Astrocyte (in vitro differentiated cells and primary cell): ENCODE results near the gene HNRNPA0. TPM values are rescaled to one million over a fixed set of nuclear protein-coding genes. Genes with fewer than 3 reads are reported as not detected.
A peak's percentile ranks its signal among the peaks of the same experiment; 100 is the strongest.

Experiments used
- DNase-seq: peaks from one replicate; pipeline ENCODE4 v3.0.0-alpha.2; 2010; ENCODE audit warnings: low read depth
- FAIRE-seq: peaks from 2 replicates; lab custom pipeline; 2011; peaks lifted over from hg19 to GRCh38; lab: Jason Lieb, UNC
- H2AFZ ChIP-seq: 2 replicates; pipeline ENCODE4 v1.6.0; 2012; ENCODE audit warnings: low read depth, low read length, inconsistent platforms
- H3K27ac ChIP-seq: 2 replicates; pipeline ENCODE4 v1.5.1; 2011; ENCODE audit warnings: low read depth, low read length, inconsistent platforms
- H3K27me3 ChIP-seq: 2 replicates; pipeline ENCODE4 v1.6.0; 2011; ENCODE audit warnings: low read length, inconsistent platforms; ENCODE audit not compliant: insufficient read depth
- H3K36me3 ChIP-seq: 2 replicates; pipeline ENCODE4 v1.5.1; 2011; ENCODE audit warnings: low read length, inconsistent platforms; ENCODE audit not compliant: insufficient read depth
- H3K4me1 ChIP-seq: 2 replicates; pipeline ENCODE4 v1.5.1; 2011; ENCODE audit warnings: low read length, inconsistent platforms; ENCODE audit not compliant: insufficient read depth
- H3K4me2 ChIP-seq: 2 replicates; pipeline ENCODE4 v1.6.0; 2012; ENCODE audit warnings: low read length, inconsistent platforms
- H3K4me3 ChIP-seq: 2 replicates; pipeline ENCODE4 v1.5.1; 2011; ENCODE audit warnings: low read depth, mild to moderate bottlenecking, low read length, inconsistent platforms; ENCODE audit not compliant: insufficient read depth
- H3K79me2 ChIP-seq: 2 replicates; pipeline ENCODE4 v1.6.0; 2012; ENCODE audit warnings: mild to moderate bottlenecking, low read length, inconsistent platforms; ENCODE audit not compliant: insufficient read depth
- H3K9ac ChIP-seq: 2 replicates; pipeline ENCODE4 v1.6.0; 2012; ENCODE audit warnings: mild to moderate bottlenecking, low read length, inconsistent platforms
- H3K9me3 ChIP-seq: 2 replicates; pipeline ENCODE4 v1.5.1; 2012; ENCODE audit warnings: low read depth, mild to moderate bottlenecking, low read length, inconsistent platforms; ENCODE audit not compliant: insufficient read depth
- H4K20me1 ChIP-seq: 2 replicates; pipeline ENCODE4 v1.6.0; 2012; ENCODE audit warnings: low read length, inconsistent platforms; ENCODE audit not compliant: insufficient read depth
- H3K27ac Mint-ChIP-seq: one replicate; pipeline ENCODE4 v1.8.0; 2021; ENCODE audit warnings: mild to moderate bottlenecking, mixed read lengths; ENCODE audit not compliant: unreplicated experiment
- H3K27me3 Mint-ChIP-seq: one replicate; pipeline ENCODE4 v1.8.0; 2021; ENCODE audit warnings: low read depth, mixed read lengths; ENCODE audit not compliant: unreplicated experiment
- H3K36me3 Mint-ChIP-seq: one replicate; pipeline ENCODE4 v1.8.0; 2021; ENCODE audit warnings: low read depth, mixed read lengths; ENCODE audit not compliant: unreplicated experiment
- H3K4me1 Mint-ChIP-seq: one replicate; pipeline ENCODE4 v1.8.0; 2021; ENCODE audit warnings: low read depth, mixed read lengths; ENCODE audit not compliant: unreplicated experiment
- H3K4me3 Mint-ChIP-seq: one replicate; pipeline ENCODE4 v1.8.0; 2021; ENCODE audit warnings: mild to moderate bottlenecking, moderate library complexity, mixed read lengths; ENCODE audit not compliant: unreplicated experiment
- H3K9me3 Mint-ChIP-seq: one replicate; pipeline ENCODE4 v1.8.0; 2021; ENCODE audit warnings: mild to moderate bottlenecking, mixed read lengths; ENCODE audit not compliant: unreplicated experiment
- EZH2 ChIP-seq: IDR thresholded peaks from 2 replicates; pipeline ENCODE4 v1.6.1; 2012; ENCODE audit warnings: mild to moderate bottlenecking, low read length, inconsistent platforms; ENCODE audit not compliant: insufficient read depth
- total RNA-seq: library from RNA; stranded (reverse); gene quantifications from 2 replicates; pipeline ENCODE4 v1.2.1, GENCODE V29; 2021
- TF ChIP-seq, protein P1 (sequence below): IDR thresholded peaks from 2 replicates; pipeline ENCODE4 v1.5.1; 2011; ENCODE audit warnings: low read depth, mild to moderate bottlenecking, inconsistent platforms, low read length, moderate library complexity; ENCODE audit not compliant: insufficient read depth

The HNRNPA0 gene
- total RNA-seq, 1 donor from 2014 or later: 29.5 TPM

- TF ChIP-seq, protein P1, sequence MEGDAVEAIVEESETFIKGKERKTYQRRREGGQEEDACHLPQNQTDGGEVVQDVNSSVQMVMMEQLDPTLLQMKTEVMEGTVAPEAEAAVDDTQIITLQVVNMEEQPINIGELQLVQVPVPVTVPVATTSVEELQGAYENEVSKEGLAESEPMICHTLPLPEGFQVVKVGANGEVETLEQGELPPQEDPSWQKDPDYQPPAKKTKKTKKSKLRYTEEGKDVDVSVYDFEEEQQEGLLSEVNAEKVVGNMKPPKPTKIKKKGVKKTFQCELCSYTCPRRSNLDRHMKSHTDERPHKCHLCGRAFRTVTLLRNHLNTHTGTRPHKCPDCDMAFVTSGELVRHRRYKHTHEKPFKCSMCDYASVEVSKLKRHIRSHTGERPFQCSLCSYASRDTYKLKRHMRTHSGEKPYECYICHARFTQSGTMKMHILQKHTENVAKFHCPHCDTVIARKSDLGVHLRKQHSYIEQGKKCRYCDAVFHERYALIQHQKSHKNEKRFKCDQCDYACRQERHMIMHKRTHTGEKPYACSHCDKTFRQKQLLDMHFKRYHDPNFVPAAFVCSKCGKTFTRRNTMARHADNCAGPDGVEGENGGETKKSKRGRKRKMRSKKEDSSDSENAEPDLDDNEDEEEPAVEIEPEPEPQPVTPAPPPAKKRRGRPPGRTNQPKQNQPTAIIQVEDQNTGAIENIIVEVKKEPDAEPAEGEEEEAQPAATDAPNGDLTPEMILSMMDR: no peak
- TF ChIP-seq EZH2: no peak
- Mint-ChIP-seq H3K4me3 (no peak overlapping the region), H3K36me3 (peaks cover 16% of the 10 kb centered on the region), H3K27me3 (no peaks in the 10 kb centered on the region), H3K9me3 (peaks cover under 1% of the 10 kb centered on the region), H3K27ac (no peak overlapping the region), H3K4me1 (peaks cover 28% of the 10 kb centered on the region)
- DNase-seq: no peak
- H3K9ac ChIP-seq: no peak overlapping the region
- H3K27me3 ChIP-seq: no peaks in the 10 kb centered on the region
- no peak overlapping the region for H3K4me2 ChIP-seq
- H3K9me3 ChIP-seq: no peaks in the 10 kb centered on the region
- H3K4me3 ChIP-seq: no peak overlapping the region
- no peak for FAIRE-seq
- no peaks in the 10 kb centered on the region for H3K79me2 ChIP-seq
- H3K4me1 ChIP-seq: no peaks in the 10 kb centered on the region
- no peak overlapping the region for H3K27ac ChIP-seq
- no peaks in the 10 kb centered on the region for H4K20me1 ChIP-seq
- H2AFZ ChIP-seq: no peak overlapping the region
- H3K36me3 ChIP-seq: no peaks in the 10 kb centered on the region
Measured at GRCh38 chr5:137703565-137703964, 50.6 kb downstream of the HNRNPA0 start.

GRCh38 chr5:137700282-137700680 lies 53.9 kb downstream of the HNRNPA0 start:
- Mint-ChIP-seq H3K4me1 (peaks cover 32% of the 10 kb centered on the region), H3K9me3 (no peaks in the 10 kb centered on the region), H3K4me3 (no peak overlapping the region), H3K27me3 (no peaks in the 10 kb centered on the region), H3K36me3 (peaks cover 10% of the 10 kb centered on the region), H3K27ac (no peak overlapping the region)
- Histone ChIP-seq H3K36me3 (no peaks in the 10 kb centered on the region), H2AFZ (no peak overlapping the region), H4K20me1 (no peaks in the 10 kb centered on the region), H3K27ac (no peak overlapping the region), H3K4me3 (no peak overlapping the region), H3K79me2 (no peaks in the 10 kb centered on the region), H3K9me3 (no peaks in the 10 kb centered on the region), H3K4me2 (no peak overlapping the region), H3K27me3 (no peaks in the 10 kb centered on the region), H3K4me1 (peaks cover 9% of the 10 kb centered on the region), H3K9ac (no peak overlapping the region)
- TF ChIP-seq EZH2: no peak
- TF ChIP-seq, protein P1: no peak
- no peak for FAIRE-seq
- DNase-seq: peak; percentile 20

DNA sequence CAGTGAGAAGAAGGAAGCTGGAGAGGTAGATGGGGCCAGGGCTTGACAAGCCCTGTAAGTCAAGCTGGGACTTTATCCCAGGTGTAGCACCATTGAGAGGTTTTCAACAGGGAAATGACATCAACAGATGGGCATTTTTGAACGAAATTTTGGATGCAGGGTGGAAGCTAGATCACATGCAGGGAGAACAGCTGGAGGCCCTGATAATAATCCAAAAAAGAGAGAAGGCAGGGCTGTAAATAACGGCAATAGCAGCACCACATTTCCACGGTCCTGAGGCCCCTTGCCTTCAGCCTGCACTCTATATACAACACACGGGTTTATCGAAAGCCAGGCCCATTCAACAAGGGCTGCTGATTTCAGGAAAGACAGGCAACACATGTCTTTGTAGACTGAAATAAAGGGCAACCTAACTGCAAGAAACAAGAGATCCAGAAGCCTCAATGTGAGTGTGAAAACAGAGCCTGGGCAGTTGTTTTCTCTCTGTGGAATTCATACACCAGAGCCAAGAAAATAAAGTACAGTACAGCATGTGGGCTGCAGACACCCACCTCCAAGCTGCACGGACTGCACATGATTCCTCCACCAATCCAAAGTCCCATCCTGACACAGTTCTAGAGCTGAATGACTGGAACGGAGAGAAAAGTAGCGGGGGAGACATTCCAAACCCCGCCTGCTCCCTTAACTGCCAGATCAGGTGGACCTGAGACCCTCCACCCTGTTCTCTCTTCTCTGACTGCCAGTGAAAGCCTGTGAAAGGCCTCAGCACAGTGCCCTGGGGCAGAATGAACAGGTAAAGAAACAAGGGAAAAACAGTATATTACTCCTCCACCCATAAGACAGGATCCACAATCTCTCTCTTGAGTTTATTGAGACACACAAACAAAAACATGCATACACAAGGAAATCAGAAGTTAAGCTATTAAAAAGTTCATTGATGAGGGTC lies 54.6 kb downstream of the HNRNPA0 start:
- Mint-ChIP-seq H3K36me3 (peaks cover 10% of the 10 kb centered on the region), H3K4me3 (no peak overlapping the region), H3K27me3 (no peaks in the 10 kb centered on the region), H3K9me3 (peaks cover 3% of the 10 kb centered on the region), H3K27ac (no peak overlapping the region), H3K4me1 (peaks cover 31% of the 10 kb centered on the region)
- Histone ChIP-seq H3K36me3 (no peaks in the 10 kb centered on the region), H3K9ac (no peak overlapping the region), H3K27me3 (no peaks in the 10 kb centered on the region), H3K4me1 (peaks cover 9% of the 10 kb centered on the region), H4K20me1 (no peaks in the 10 kb centered on the region), H3K4me2 (no peak overlapping the region), H3K79me2 (no peaks in the 10 kb centered on the region), H2AFZ (no peak overlapping the region), H3K27ac (no peak overlapping the region), H3K4me3 (no peak overlapping the region), H3K9me3 (no peaks in the 10 kb centered on the region)
- DNase-seq: peak; percentile 10
- FAIRE-seq: no peak
- TF ChIP-seq, protein P1: no peak
- TF ChIP-seq EZH2: no peak
